Sigmoid colon (tissue), 7 donors: ENCODE data around the gene PYGM. TPM values are rescaled to one million over a fixed set of nuclear protein-coding genes. Genes with fewer than 3 reads are reported as not detected.

Experiments
- DNase-seq: peaks from one replicate; pipeline ENCODE4 v3.0.0-alpha.2; 2019
- H3K27ac ChIP-seq, 4 donors: fragments of 200-600 bp; sonication (generic); one replicate each; pipeline ENCODE4 v1.5.1; 2016 to 2019; ENCODE audit warnings: mild to moderate bottlenecking in 1 of 4
- H3K27me3 ChIP-seq, 3 donors: fragments of 200-600 bp; sonication (generic); one replicate each; pipeline ENCODE4 v1.5.1; 2019; ENCODE audit warnings: mild to moderate bottlenecking in 1 of 3
- H3K36me3 ChIP-seq, 4 donors: fragments of 200-600 bp; sonication (generic); one replicate each; pipeline ENCODE4 v1.5.1; 2016 to 2019
- H3K4me1 ChIP-seq, 4 donors: fragments of 200-600 bp; sonication (generic); one replicate each; pipeline ENCODE4 v1.5.1; 2017 to 2019
- H3K4me3 ChIP-seq, 4 donors: fragments of 200-600 bp; sonication (generic); one replicate each; pipeline ENCODE4 v1.5.1; 2017 to 2019; ENCODE audit warnings: mild to moderate bottlenecking in 2 of 4, moderate library complexity in 1 of 4
- H3K9me3 ChIP-seq, 4 donors: fragments of 200-600 bp in 3 of 4; sonication (generic) in 3 of 4; one replicate each; pipeline versions ENCODE4 v1.5.1 to v1.6.1; 2013 to 2019
- CTCF ChIP-seq, 4 experiments: fragments of 450-650 bp in 3 of 4; fragments of 200-600 bp in 1 of 4; IDR thresholded peaks; one replicate each; pipeline ENCODE4 v1.5.1; 2016 to 2019; ENCODE audit warnings: antibody characterized with exemption in 4 of 4, mild to moderate bottlenecking in 3 of 4, moderate library complexity in 2 of 4
- EP300 ChIP-seq, 4 donors: sonication (generic); formaldehyde crosslinking; IDR thresholded peaks; one replicate each; pipeline ENCODE4 v1.6.1; 2017; ENCODE audit warnings: antibody characterized with exemption in 4 of 4
- POLR2A ChIP-seq, 2 donors: fragments of 450-650 bp; IDR thresholded peaks; one replicate each; pipeline ENCODE4 v1.6.1; 2016; ENCODE audit warnings: antibody characterized with exemption in 2 of 2, mild to moderate bottlenecking in 2 of 2, moderate library complexity in 2 of 2
- POLR2AphosphoS5 ChIP-seq, 4 donors: sonication (generic); formaldehyde crosslinking; IDR thresholded peaks; one replicate each; pipeline ENCODE4 v1.6.1; 2017; ENCODE audit warnings: antibody characterized with exemption in 4 of 4
- WGBS, 2 donors: extraction: QIAGEN DNeasy Blood & Tissue Kit; methylation state at CpG; one replicate each; pipeline ENCODE4 v1.1.7; 2013; 5-methylcytosine and 5-hydroxymethylcytosine counted together
- intact Hi-C: fragments of 100-400 bp; cut with DNase I; formaldehyde crosslinking; loops from one replicate; pipeline ENCODE4 v1.15.1; 2023
- polyA plus RNA-seq, 3 donors: library from polyadenylated mRNA; stranded (reverse); fragments of 200-250 nt; gene quantifications; one replicate each; pipeline ENCODE4 v1.2.3, GENCODE V29; 2013
- total RNA-seq, 4 donors: library from RNA; depleted of rRNA; stranded (reverse); fragments of >200 nt; gene quantifications; one replicate each; pipeline ENCODE4 v1.1.0, GENCODE V29; 2016
- donor health status: healthy with polysubstance abuse.
- donor health status: Bipolar disorder and iron deficiency.
- donor health status: healthy.

PYGM gene
- total and polyA plus RNA-seq, 7 donors, result 0.23 to 42.1 (median 10.5) TPM

GRCh38 chr11:64726867-64727530 is 32.8 kb downstream of the PYGM start:
- WGBS, 2 donors, result 50 to 84% methylated on average over 7 of the region's 7 CpGs
- intact Hi-C loops, result no loop called here
- no peak overlapping the region for H3K27ac ChIP-seq
- H3K4me3 ChIP-seq, result no peak overlapping the region
- peak; percentile 52 for DNase-seq
- no peaks in the 10 kb centered on the region for H3K9me3 ChIP-seq
- H3K4me1 ChIP-seq, result peaks cover 0 to 15% (median 5%) of the 10 kb centered on the region in 4 donors
- TF ChIP-seq POLR2A (IDR thresholded peaks at IDR 0.05) (no peak), POLR2AphosphoS5 (IDR thresholded peaks at IDR 0.05) (no peak), CTCF (IDR thresholded peaks at IDR 0.05) (no peak), EP300 (IDR thresholded peaks at IDR 0.05) (no peak)
- peaks cover 0 to 18% (median 5%) of the 10 kb centered on the region in 4 donors for H3K36me3 ChIP-seq
- peaks cover 0 to 10% (median 10%) of the 10 kb centered on the region in 3 donors for H3K27me3 ChIP-seq

- peak; percentile 41 for DNase-seq
- peaks cover 0 to 18% (median 17%) of the 10 kb centered on the region in 3 donors for H3K27me3 ChIP-seq
- WGBS, 2 donors, result 53 to 67% methylated on average over 9 of the region's 9 CpGs
- intact Hi-C loops, result no loop called here
- peaks cover 0 to 10% (median 5%) of the 10 kb centered on the region in 4 donors for H3K36me3 ChIP-seq
- H3K4me1 ChIP-seq, result peaks cover 0 to 15% (median 5%) of the 10 kb centered on the region in 4 donors
- no peak overlapping the region for H3K27ac ChIP-seq
- no peak for TF ChIP-seq CTCF (IDR thresholded peaks at IDR 0.05)
- TF ChIP-seq POLR2A (IDR thresholded peaks at IDR 0.05), result no peak
- no peak for TF ChIP-seq POLR2AphosphoS5 (IDR thresholded peaks at IDR 0.05)
- no peak for TF ChIP-seq EP300 (IDR thresholded peaks at IDR 0.05)
- no peak overlapping the region for H3K4me3 ChIP-seq
- no peaks in the 10 kb centered on the region for H3K9me3 ChIP-seq
Observed at GRCh38 chr11:64726211-64726641, 33.5 kb downstream of the PYGM start.

- TF ChIP-seq POLR2AphosphoS5 (IDR thresholded peaks at IDR 0.05), result no peak
- Histone ChIP-seq H3K4me1 (peaks cover 0 to 11% (median 5%) of the 10 kb centered on the region in 4 donors), H3K36me3 (peaks cover 0 to 5% (median 0%) of the 10 kb centered on the region in 4 donors), H3K27ac (no peak overlapping the region), H3K9me3 (no peaks in the 10 kb centered on the region), H3K27me3 (peaks cover 0 to 30% (median 30%) of the 10 kb centered on the region in 3 donors), H3K4me3 (no peak overlapping the region)
- intact Hi-C loops, result loop anchor here (5.0 kb wide), 1 partner anchor 173 kb away; no protein-coding TSS in a partner anchor
- DNase-seq, result no peak
- WGBS, 2 donors, result 59 to 74% methylated on average over 7 of the region's 7 CpGs
Observed at GRCh38 chr11:64724863-64725532, 34.8 kb downstream of the PYGM start.

GRCh38 chr11:64723907-64724862 is 35.6 kb downstream of the PYGM start:
- Histone ChIP-seq H3K4me1 (peaks cover 0 to 7% (median 3%) of the 10 kb centered on the region in 4 donors), H3K36me3 (peaks cover 0 to 5% (median 0%) of the 10 kb centered on the region in 4 donors), H3K9me3 (no peaks in the 10 kb centered on the region), H3K4me3 (no peak overlapping the region), H3K27me3 (peaks cover 3 to 37% (median 34%) of the 10 kb centered on the region in 3 donors), H3K27ac (no peak overlapping the region)
- intact Hi-C loops, result loop anchor here (1.0 to 5.0 kb wide), 2 partner anchors 36 to 172 kb away; no protein-coding TSS in a partner anchor
- no peak for DNase-seq
- WGBS, 2 donors, result 56 to 64% methylated on average over 9 of the region's 9 CpGs
- TF ChIP-seq POLR2A (IDR thresholded peaks at IDR 0.05) (no peak), CTCF (IDR thresholded peaks at IDR 0.05) (no peak), EP300 (IDR thresholded peaks at IDR 0.05) (no peak), POLR2AphosphoS5 (IDR thresholded peaks at IDR 0.05) (no peak)
